Gastroesophageal sphincter (tissue), 4 donors: ENCODE measurements around the gene ARHGAP42. TPM values are rescaled to one million over a fixed set of nuclear protein-coding genes. Genes with fewer than 3 reads are reported as not detected.

Experiments used
- ATAC-seq: fragments of 150-250 bp; one replicate; pipeline ENCODE4 v1.9.1; 2016; ENCODE audit warnings: mild to moderate bottlenecking, moderate library complexity
- H3K27ac ChIP-seq, 4 donors: fragments of 200-600 bp; sonication (generic) in 3 of 4; 1 replicate in 3 of 4; 2 replicates in 1 of 4; pipeline ENCODE4 v1.5.1; 2016 to 2019
- H3K27me3 ChIP-seq: fragments of 200-600 bp; sonication (generic); one replicate; pipeline ENCODE4 v1.5.1; 2019
- H3K36me3 ChIP-seq, 2 donors: fragments of 200-600 bp; sonication (generic); one replicate each; pipeline ENCODE4 v1.5.1; 2019; ENCODE audit warnings: control low read depth in 1 of 2
- H3K4me1 ChIP-seq, 3 donors: fragments of 200-600 bp; sonication (generic); 1 replicate in 2 of 3; 2 replicates in 1 of 3; pipeline ENCODE4 v1.5.1; 2016 to 2019; ENCODE audit warnings: control low read depth in 2 of 3
- H3K4me3 ChIP-seq, 2 donors: fragments of 200-600 bp; sonication (generic); one replicate each; pipeline ENCODE4 v1.5.1; 2019; ENCODE audit warnings: mild to moderate bottlenecking in 1 of 2, moderate library complexity in 1 of 2
- H3K9me3 ChIP-seq, 3 donors: fragments of 200-600 bp; sonication (generic); one replicate each; pipeline ENCODE4 v1.5.1; 2017 to 2019; ENCODE audit warnings: control low read depth in 2 of 3
- CTCF ChIP-seq, 4 experiments: fragments of 200-600 bp in 2 of 4; fragments of 450-650 bp in 2 of 4; sonication (generic) in 1 of 4; IDR thresholded peaks; one replicate each; pipeline ENCODE4 v1.5.1; 2017 to 2019; ENCODE audit warnings: antibody characterized with exemption in 4 of 4, mild to moderate bottlenecking in 2 of 4, moderate library complexity in 2 of 4
- EP300 ChIP-seq: sonication (generic); formaldehyde crosslinking; IDR thresholded peaks from one replicate; pipeline ENCODE4 v1.6.1; 2017; ENCODE audit warnings: antibody characterized with exemption, mild to moderate bottlenecking
- POLR2A ChIP-seq, 2 donors: fragments of 450-650 bp; IDR thresholded peaks; one replicate each; pipeline ENCODE4 v1.6.1; 2017; ENCODE audit warnings: antibody characterized with exemption in 2 of 2, mild to moderate bottlenecking in 2 of 2, moderate library complexity in 1 of 2
- POLR2AphosphoS5 ChIP-seq: sonication (generic); formaldehyde crosslinking; IDR thresholded peaks from one replicate; pipeline ENCODE4 v1.6.1; 2017; ENCODE audit warnings: antibody characterized with exemption
- WGBS, 2 donors: methylation state at CpG; one replicate each; pipeline ENCODE4 v1.1.5; 2018; ENCODE audit warnings: low coverage in 1 of 2; 5-methylcytosine and 5-hydroxymethylcytosine counted together
- total RNA-seq, 4 donors: library from RNA; depleted of rRNA; stranded (reverse); fragments of >200 nt; gene quantifications; one replicate each; pipeline ENCODE4 v1.1.0, GENCODE V29; 2016

ARHGAP42 gene
- total RNA-seq, 4 donors from 2014 or later: 6.3 to 29.1 (median 9.9) TPM

DNA sequence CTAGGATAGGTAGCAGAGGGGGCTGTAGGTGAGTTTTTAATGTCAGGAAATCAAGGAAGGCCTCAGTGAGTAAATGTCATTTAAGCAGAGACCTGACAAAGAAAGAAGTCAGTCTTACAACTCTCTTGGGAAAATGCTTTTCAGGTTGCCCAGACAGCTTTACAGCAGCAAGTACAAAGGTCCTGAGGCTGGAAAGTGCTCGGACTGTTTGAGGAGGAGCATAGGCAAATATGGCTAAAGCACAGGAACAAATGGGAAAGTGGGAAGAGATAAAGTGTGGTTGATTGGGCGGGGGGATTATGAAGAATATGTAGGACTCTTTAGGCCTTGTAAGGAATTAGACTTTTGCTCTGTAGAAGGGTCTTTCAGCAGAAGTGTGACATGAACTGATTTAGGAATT is 125.4 kb downstream of the ARHGAP42 start:
- H3K4me3 ChIP-seq: no peak overlapping the region
- TF ChIP-seq CTCF (IDR thresholded peaks at IDR 0.05): no peak
- no peak for TF ChIP-seq POLR2AphosphoS5
- TF ChIP-seq POLR2A (IDR thresholded peaks at IDR 0.05): no peak
- no peak for TF ChIP-seq EP300
- no peaks in the 10 kb centered on the region for H3K36me3 ChIP-seq
- H3K9me3 ChIP-seq: no peaks in the 10 kb centered on the region
- ATAC-seq: no peak
- no peaks in the 10 kb centered on the region for H3K4me1 ChIP-seq
- H3K27ac ChIP-seq: no peak overlapping the region
- WGBS, 2 donors: 94 to 96% methylated on average over 2 of the region's 2 CpGs
- no peaks in the 10 kb centered on the region for H3K27me3 ChIP-seq

GRCh38 chr11:100815787-100816330 is 128.8 kb downstream of the ARHGAP42 start:
- 80 to 100% methylated on average over 1 of the region's 1 CpG for WGBS, 2 donors
- Histone ChIP-seq H3K9me3 (no peaks in the 10 kb centered on the region), H3K27ac (no peak overlapping the region), H3K4me1 (no peaks in the 10 kb centered on the region), H3K36me3 (no peaks in the 10 kb centered on the region), H3K4me3 (no peak overlapping the region), H3K27me3 (no peaks in the 10 kb centered on the region)
- ATAC-seq: no peak
- TF ChIP-seq EP300 (no peak), CTCF (IDR thresholded peaks at IDR 0.05) (no peak), POLR2A (IDR thresholded peaks at IDR 0.05) (no peak), POLR2AphosphoS5 (no peak)

DNA sequence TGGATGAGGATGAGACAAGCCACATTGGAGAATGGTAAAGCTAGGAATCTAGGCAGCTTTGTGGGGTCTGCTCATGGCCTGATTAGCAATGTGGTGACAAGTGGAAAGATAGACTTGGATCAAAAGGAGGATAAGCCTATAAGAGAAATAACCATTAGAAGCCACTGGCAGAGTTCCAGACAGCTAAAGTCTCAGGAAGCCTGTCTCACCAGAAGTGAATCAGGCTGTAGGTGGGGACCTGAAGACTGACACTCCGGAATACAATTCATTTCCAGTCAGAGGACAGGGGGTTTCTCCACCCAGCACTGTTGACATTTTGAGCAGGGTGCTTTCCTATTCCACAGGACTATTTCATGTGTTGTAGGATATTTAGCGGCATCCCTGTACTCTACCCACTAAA is 129.7 kb downstream of the ARHGAP42 start:
- WGBS, 2 donors: 75 to 85% methylated on average over 2 of the region's 2 CpGs
- H3K4me3 ChIP-seq: no peak overlapping the region
- H3K36me3 ChIP-seq: no peaks in the 10 kb centered on the region
- ATAC-seq: no peak
- TF ChIP-seq EP300 (no peak), CTCF (IDR thresholded peaks at IDR 0.05) (no peak), POLR2A (IDR thresholded peaks at IDR 0.05) (no peak), POLR2AphosphoS5 (no peak)
- no peaks in the 10 kb centered on the region for H3K9me3 ChIP-seq
- H3K4me1 ChIP-seq: no peaks in the 10 kb centered on the region
- H3K27ac ChIP-seq: no peak overlapping the region
- no peaks in the 10 kb centered on the region for H3K27me3 ChIP-seq

- H3K27me3 ChIP-seq: no peaks in the 10 kb centered on the region
- H3K4me1 ChIP-seq: peaks cover 0 to 5% (median 0%) of the 10 kb centered on the region in 3 donors
- no peak overlapping the region for H3K27ac ChIP-seq
- no peaks in the 10 kb centered on the region for H3K36me3 ChIP-seq
- ATAC-seq: no peak
- H3K4me3 ChIP-seq: no peak overlapping the region
- TF ChIP-seq CTCF (IDR thresholded peaks at IDR 0.05) (no peak), EP300 (no peak), POLR2A (IDR thresholded peaks at IDR 0.05) (no peak), POLR2AphosphoS5 (no peak)
- WGBS, 2 donors: 85 to 89% methylated on average over 2 of the region's 2 CpGs
- H3K9me3 ChIP-seq: no peaks in the 10 kb centered on the region
These were observed 130.5 kb downstream of the ARHGAP42 start for GRCh38 chr11:100817620-100818019.

DNA sequence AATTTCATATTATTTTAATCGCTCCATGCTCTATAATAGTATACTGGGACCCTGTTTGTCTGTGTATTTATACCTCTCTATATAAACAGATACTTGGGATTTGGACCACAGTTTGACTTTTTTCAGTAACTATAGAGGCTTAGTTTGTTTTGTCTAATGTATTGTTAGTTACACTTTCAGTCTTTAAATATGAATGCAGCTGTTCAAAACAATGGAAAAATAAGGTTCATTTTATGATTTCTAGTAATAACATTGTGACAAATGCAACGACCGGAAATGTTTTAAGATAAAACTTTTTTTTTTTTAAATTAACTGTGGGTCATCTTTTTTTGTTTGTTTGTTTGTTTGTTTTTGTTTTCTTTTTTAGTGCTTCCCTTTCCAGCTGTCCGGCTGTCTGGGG is 133.5 kb downstream of the ARHGAP42 start:
- no peak for ATAC-seq
- Histone ChIP-seq H3K27me3 (no peaks in the 10 kb centered on the region), H3K9me3 (no peaks in the 10 kb centered on the region), H3K27ac (no peak overlapping the region), H3K36me3 (no peaks in the 10 kb centered on the region), H3K4me1 (peaks cover 0 to 27% (median 0%) of the 10 kb centered on the region in 3 donors), H3K4me3 (no peak overlapping the region)
- WGBS, 2 donors: 76 to 86% methylated on average over 4 of the region's 4 CpGs
- TF ChIP-seq POLR2A (IDR thresholded peaks at IDR 0.05): no peak
- no peak for TF ChIP-seq CTCF (IDR thresholded peaks at IDR 0.05)
- no peak for TF ChIP-seq POLR2AphosphoS5
- no peak for TF ChIP-seq EP300
